LoVo (cell line): ENCODE data around the gene ANKS3.
"Not testable (repeated sequence)": the region's sequence is repeated elsewhere in the genome, so short reads cannot be mapped to it uniquely, and the experiment has no call there.

Experiments used
- DNase-seq: peaks from one replicate; pipeline ENCODE4 v3.0.0-alpha.2; 2016; ENCODE audit warnings: low spot score

Gene ANKS3

GRCh38 chr16:4753227-4753626 is 19.2 kb upstream of the ANKS3 start:
- no peak for DNase-seq

GRCh38 chr16:4752351-4753100 is 18.5 kb upstream of the ANKS3 start:
- DNase-seq = no peak

GRCh38 chr16:4750896-4751295 is 16.8 kb upstream of the ANKS3 start:
- no peak for DNase-seq

- no peak for DNase-seq
These were observed 15.7 kb upstream of the ANKS3 start for GRCh38 chr16:4749700-4750257.

- DNase-seq = no peak
These were observed 14.8 kb upstream of the ANKS3 start for GRCh38 chr16:4748682-4749411.

GRCh38 chr16:4747906-4748681 is 14.0 kb upstream of the ANKS3 start:
- DNase-seq = no peak

GRCh38 chr16:4746991-4747574 is 13.0 kb upstream of the ANKS3 start:
- DNase-seq = no peak

- no peak for DNase-seq
These were observed 12.1 kb upstream of the ANKS3 start for GRCh38 chr16:4746215-4746614.

- DNase-seq = no peak
These were observed 11.2 kb upstream of the ANKS3 start for GRCh38 chr16:4745274-4745569.

GRCh38 chr16:4744555-4745273 is 10.6 kb upstream of the ANKS3 start:
- DNase-seq = no peak

GRCh38 chr16:4743226-4743878 is 9.3 kb upstream of the ANKS3 start:
- DNase-seq = no peak

- DNase-seq = not testable (repeated sequence)
These were observed 4.3 kb upstream of the ANKS3 start for GRCh38 chr16:4738370-4738769.

GRCh38 chr16:4737545-4737944 is 3.5 kb upstream of the ANKS3 start:
- DNase-seq = no peak

- no peak for DNase-seq
These were observed 2.5 kb upstream of the ANKS3 start for GRCh38 chr16:4736546-4736945.

GRCh38 chr16:4734730-4735535 is 862 bp upstream of the ANKS3 start:
- DNase-seq = peak; percentile 80

- DNase-seq = no peak
These were observed 366 bp downstream of the ANKS3 start for GRCh38 chr16:4733747-4734062.

- DNase-seq = no peak
These were observed 794 bp downstream of the ANKS3 start for GRCh38 chr16:4733211-4733742.

GRCh38 chr16:4729876-4730275 is 4.2 kb downstream of the ANKS3 start:
- DNase-seq = no peak

GRCh38 chr16:4728676-4729075 is 5.4 kb downstream of the ANKS3 start:
- no peak for DNase-seq

- no peak for DNase-seq
These were observed 7.5 kb downstream of the ANKS3 start for GRCh38 chr16:4726616-4727015.
